ENCODE measurements around the gene NCOA7.

DNA sequence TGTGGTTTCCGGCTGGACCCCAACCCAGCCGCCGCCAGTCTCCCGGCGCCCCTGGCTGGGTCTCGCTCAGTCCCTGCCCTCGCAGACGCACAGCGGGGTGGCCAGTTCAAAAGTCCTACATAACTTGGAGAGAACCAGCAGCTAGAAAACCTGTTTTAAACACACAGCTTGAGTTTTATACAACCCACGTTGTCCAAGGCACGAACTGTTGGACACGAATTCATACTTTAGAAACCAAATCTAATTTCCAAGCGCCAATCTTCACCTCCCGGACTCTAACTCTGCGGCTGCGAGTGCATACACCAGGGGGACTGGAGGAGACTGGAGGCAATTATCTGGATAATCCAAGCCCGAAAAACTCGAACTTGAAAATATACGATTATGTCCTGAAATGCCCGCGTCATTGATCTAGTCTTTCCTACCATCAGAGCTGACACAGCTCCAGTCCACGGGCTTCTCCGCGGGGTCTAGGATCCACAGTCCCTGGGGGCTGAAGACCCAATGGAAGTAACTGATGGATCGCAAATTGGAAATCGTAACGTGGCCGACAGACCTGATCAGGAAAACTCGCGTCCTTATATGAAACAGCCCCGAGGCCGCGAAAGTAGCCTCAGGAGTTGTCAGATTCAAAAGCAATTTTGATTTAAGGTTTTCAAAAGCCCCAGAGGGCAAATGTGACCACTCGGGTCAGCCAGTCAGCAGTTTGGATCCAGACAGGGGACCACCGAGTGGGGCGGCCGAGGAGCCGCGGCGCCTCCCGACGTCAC lies 42.2 kb upstream of the NCOA7 start:
- TF ChIP-seq, protein P1, sequence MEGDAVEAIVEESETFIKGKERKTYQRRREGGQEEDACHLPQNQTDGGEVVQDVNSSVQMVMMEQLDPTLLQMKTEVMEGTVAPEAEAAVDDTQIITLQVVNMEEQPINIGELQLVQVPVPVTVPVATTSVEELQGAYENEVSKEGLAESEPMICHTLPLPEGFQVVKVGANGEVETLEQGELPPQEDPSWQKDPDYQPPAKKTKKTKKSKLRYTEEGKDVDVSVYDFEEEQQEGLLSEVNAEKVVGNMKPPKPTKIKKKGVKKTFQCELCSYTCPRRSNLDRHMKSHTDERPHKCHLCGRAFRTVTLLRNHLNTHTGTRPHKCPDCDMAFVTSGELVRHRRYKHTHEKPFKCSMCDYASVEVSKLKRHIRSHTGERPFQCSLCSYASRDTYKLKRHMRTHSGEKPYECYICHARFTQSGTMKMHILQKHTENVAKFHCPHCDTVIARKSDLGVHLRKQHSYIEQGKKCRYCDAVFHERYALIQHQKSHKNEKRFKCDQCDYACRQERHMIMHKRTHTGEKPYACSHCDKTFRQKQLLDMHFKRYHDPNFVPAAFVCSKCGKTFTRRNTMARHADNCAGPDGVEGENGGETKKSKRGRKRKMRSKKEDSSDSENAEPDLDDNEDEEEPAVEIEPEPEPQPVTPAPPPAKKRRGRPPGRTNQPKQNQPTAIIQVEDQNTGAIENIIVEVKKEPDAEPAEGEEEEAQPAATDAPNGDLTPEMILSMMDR (IDR thresholded peaks at IDR 0.05): no peak
- TF ChIP-seq POLR2A (IDR thresholded peaks at IDR 0.05): no peak

Measured in testis (tissue), 2 donors.